HG03354 (cell line): ENCODE data around the gene HPS6.
A peak's percentile ranks its signal among the peaks of the same experiment; 100 is the strongest.
"Not testable (repeated sequence)": the region's sequence is repeated elsewhere in the genome, so short reads cannot be mapped to it uniquely, and the experiment has no call there.

Experiments
- ATAC-seq: cut with Tn5 transposase; IDR thresholded peaks from one replicate; pipeline ENCODE4 v1.9.1; 2021; ENCODE audit warnings: mild to moderate bottlenecking; ENCODE audit not compliant: unreplicated experiment, poor library complexity, severe bottlenecking

The HPS6 gene

GRCh38 chr10:102064868-102065560 lies at the start of gene HPS6:
Gene HPS6 (plus strand): TSS chr10:102065349. CDS start chr10:102065475, 126 bp downstream.
- ATAC-seq, result peak; percentile 96

GRCh38 chr10:102016416-102016815 lies 48.7 kb upstream of the HPS6 start:
- no peak for ATAC-seq

- ATAC-seq, result no peak
Measured at GRCh38 chr10:102017295-102017694, 47.9 kb upstream of the HPS6 start.

- no peak for ATAC-seq
Measured at GRCh38 chr10:102020938-102021337, 44.2 kb upstream of the HPS6 start.

GRCh38 chr10:102024799-102025198 lies 40.4 kb upstream of the HPS6 start:
- ATAC-seq, result no peak

GRCh38 chr10:102027261-102027660 lies 37.9 kb upstream of the HPS6 start:
- ATAC-seq, result no peak

- no peak for ATAC-seq
Measured at GRCh38 chr10:102033787-102034186, 31.4 kb upstream of the HPS6 start.

GRCh38 chr10:102035807-102036206 lies 29.3 kb upstream of the HPS6 start:
- ATAC-seq, result not testable (repeated sequence)

- no peak for ATAC-seq
Measured at GRCh38 chr10:102038410-102038809, 26.7 kb upstream of the HPS6 start.

- ATAC-seq, result no peak
Measured at GRCh38 chr10:102040305-102041050, 24.7 kb upstream of the HPS6 start.

GRCh38 chr10:102045292-102045691 lies 19.9 kb upstream of the HPS6 start:
- no peak for ATAC-seq

- no peak for ATAC-seq
Measured at GRCh38 chr10:102046095-102046494, 19.1 kb upstream of the HPS6 start.

- not testable (repeated sequence) for ATAC-seq
Measured at GRCh38 chr10:102054881-102055646, 10.1 kb upstream of the HPS6 start.

GRCh38 chr10:102055647-102056419 lies 9.3 kb upstream of the HPS6 start, which contains the start of gene ARMH3:
Gene ARMH3 (minus strand): TSS chr10:102056173. CDS start chr10:102040114, 16,059 bp downstream.
- ATAC-seq, result peak; percentile 96

GRCh38 chr10:102059987-102060386 lies 5.2 kb upstream of the HPS6 start:
- no peak for ATAC-seq

GRCh38 chr10:102064503-102064867 lies 664 bp upstream of the HPS6 start:
- ATAC-seq, result no peak

- ATAC-seq, result peak; percentile 31
Measured at GRCh38 chr10:102065561-102066398, 631 bp downstream of the HPS6 start.

GRCh38 chr10:102066399-102067088 lies 1.4 kb downstream of the HPS6 start:
- no peak for ATAC-seq
